SK-N-SH treated with all-trans-retinoic acid at 6 μM for 48 hours (cell line): ENCODE measurements around the gene ASB2.

Experiments used
- ATAC-seq: fragments of 200-7000 bp; cut with Tn5 transposase; 3 replicates; pipeline ENCODE4 v1.9.1; 2020; ENCODE audit warnings: mild to moderate bottlenecking, moderate library complexity
- ARNTL ChIP-seq: fragments of 450-650 bp; formaldehyde crosslinking; IDR thresholded peaks from 2 replicates; pipeline ENCODE4 v1.5.0; 2020; ENCODE audit warnings: low read depth, mild to moderate bottlenecking, moderate library complexity, borderline replicate concordance
- BACH2 ChIP-seq: fragments of 250-450 bp; sonication (Bioruptor Pico); IDR thresholded peaks from 2 replicates; pipeline ENCODE4 v1.9.0; 2021; ENCODE audit warnings: mild to moderate bottlenecking, borderline replicate concordance
- CSDC2 ChIP-seq: fragments of 250-450 bp; sonication (Bioruptor Pico); IDR thresholded peaks from 2 replicates; pipeline ENCODE4 v1.5.0; 2020; ENCODE audit warnings: mild to moderate bottlenecking, moderate library complexity
- ESRRG ChIP-seq: fragments of 250-450 bp; sonication (Bioruptor Pico); IDR thresholded peaks from 2 replicates; pipeline ENCODE4 v1.6.1; 2021; ENCODE audit warnings: mild to moderate bottlenecking
- GLIS3 ChIP-seq: fragments of 250-450 bp; sonication (Bioruptor Pico); IDR thresholded peaks from 2 replicates; pipeline ENCODE4 v1.5.0; 2020; ENCODE audit warnings: mild to moderate bottlenecking, moderate library complexity
- ISL1 ChIP-seq: fragments of 250-450 bp; sonication (Bioruptor Pico); IDR thresholded peaks from 2 replicates; pipeline ENCODE4 v2.1.2; 2022; ENCODE audit warnings: mild to moderate bottlenecking, moderate library complexity
- OSR1 ChIP-seq: fragments of 250-450 bp; sonication (Bioruptor Pico); IDR thresholded peaks from 2 replicates; pipeline ENCODE4 v1.8.0; 2022; ENCODE audit warnings: moderate library complexity, mild to moderate bottlenecking, inconsistent platforms
- PPARA ChIP-seq: fragments of 250-450 bp; sonication (Bioruptor Pico); IDR thresholded peaks from 2 replicates; pipeline ENCODE4 v1.5.0; 2020; ENCODE audit warnings: mild to moderate bottlenecking, borderline replicate concordance
- RARB ChIP-seq: fragments of 250-450 bp; sonication (Bioruptor Pico); IDR thresholded peaks from 2 replicates; pipeline ENCODE4 v1.8.0; 2021; ENCODE audit warnings: mild to moderate bottlenecking, moderate library complexity
- SNAI2 ChIP-seq: fragments of 250-450 bp; sonication (Bioruptor Pico); IDR thresholded peaks from 2 replicates; pipeline ENCODE4 v1.5.0; 2020; ENCODE audit warnings: mild to moderate bottlenecking, moderate library complexity
- TCF4 ChIP-seq: fragments of 250-450 bp; sonication (Bioruptor Pico); IDR thresholded peaks from 2 replicates; pipeline ENCODE4 v1.8.0; 2021; ENCODE audit warnings: mild to moderate bottlenecking, moderate library complexity, borderline replicate concordance
- TOX ChIP-seq: fragments of 250-450 bp; sonication (Bioruptor Pico); IDR thresholded peaks from 2 replicates; pipeline ENCODE4 v1.8.0; 2021; ENCODE audit warnings: mild to moderate bottlenecking, moderate library complexity, borderline replicate concordance
- ZC3H10 ChIP-seq: fragments of 250-450 bp; sonication (Bioruptor Pico); IDR thresholded peaks from 2 replicates; pipeline ENCODE4 v1.5.1; 2021; ENCODE audit warnings: mild to moderate bottlenecking, moderate library complexity
- ZFP30 ChIP-seq: fragments of 450-650 bp; formaldehyde crosslinking; IDR thresholded peaks from 2 replicates; pipeline ENCODE4 v1.5.0; 2022; ENCODE audit warnings: mild to moderate bottlenecking, moderate library complexity
- ZNF565 ChIP-seq: fragments of 450-650 bp; formaldehyde crosslinking; conservative IDR thresholded peaks from 2 replicates; pipeline ENCODE4 v1.5.0; 2020; ENCODE audit warnings: low read depth, mild to moderate bottlenecking, moderate library complexity
- ZNF70 ChIP-seq: fragments of 450-650 bp; formaldehyde crosslinking; IDR thresholded peaks from 2 replicates; pipeline ENCODE4 v1.5.0; 2020; ENCODE audit warnings: mild to moderate bottlenecking, moderate library complexity
- ZNF8 ChIP-seq: fragments of 450-650 bp; formaldehyde crosslinking; IDR thresholded peaks from 2 replicates; pipeline ENCODE4 v1.5.0; 2020; ENCODE audit warnings: mild to moderate bottlenecking, moderate library complexity
- TF ChIP-seq, protein P1 (sequence below): fragments of 250-450 bp; sonication (Bioruptor Pico); IDR thresholded peaks from 2 replicates; pipeline ENCODE4 v1.8.0; 2021; ENCODE audit warnings: low read depth, mild to moderate bottlenecking, moderate library complexity, borderline replicate concordance
- TF ChIP-seq, protein P2 (sequence below): fragments of 250-450 bp; sonication (Bioruptor Pico); IDR thresholded peaks from 2 replicates; pipeline ENCODE4 v1.5.0; 2020; ENCODE audit warnings: mild to moderate bottlenecking, moderate library complexity
- TF ChIP-seq, protein P3 (sequence below): fragments of 250-450 bp; sonication (Bioruptor Pico); IDR thresholded peaks from 2 replicates; pipeline ENCODE4 v1.5.1; 2020; ENCODE audit warnings: low read depth, mild to moderate bottlenecking, moderate library complexity

The ASB2 gene

DNA sequence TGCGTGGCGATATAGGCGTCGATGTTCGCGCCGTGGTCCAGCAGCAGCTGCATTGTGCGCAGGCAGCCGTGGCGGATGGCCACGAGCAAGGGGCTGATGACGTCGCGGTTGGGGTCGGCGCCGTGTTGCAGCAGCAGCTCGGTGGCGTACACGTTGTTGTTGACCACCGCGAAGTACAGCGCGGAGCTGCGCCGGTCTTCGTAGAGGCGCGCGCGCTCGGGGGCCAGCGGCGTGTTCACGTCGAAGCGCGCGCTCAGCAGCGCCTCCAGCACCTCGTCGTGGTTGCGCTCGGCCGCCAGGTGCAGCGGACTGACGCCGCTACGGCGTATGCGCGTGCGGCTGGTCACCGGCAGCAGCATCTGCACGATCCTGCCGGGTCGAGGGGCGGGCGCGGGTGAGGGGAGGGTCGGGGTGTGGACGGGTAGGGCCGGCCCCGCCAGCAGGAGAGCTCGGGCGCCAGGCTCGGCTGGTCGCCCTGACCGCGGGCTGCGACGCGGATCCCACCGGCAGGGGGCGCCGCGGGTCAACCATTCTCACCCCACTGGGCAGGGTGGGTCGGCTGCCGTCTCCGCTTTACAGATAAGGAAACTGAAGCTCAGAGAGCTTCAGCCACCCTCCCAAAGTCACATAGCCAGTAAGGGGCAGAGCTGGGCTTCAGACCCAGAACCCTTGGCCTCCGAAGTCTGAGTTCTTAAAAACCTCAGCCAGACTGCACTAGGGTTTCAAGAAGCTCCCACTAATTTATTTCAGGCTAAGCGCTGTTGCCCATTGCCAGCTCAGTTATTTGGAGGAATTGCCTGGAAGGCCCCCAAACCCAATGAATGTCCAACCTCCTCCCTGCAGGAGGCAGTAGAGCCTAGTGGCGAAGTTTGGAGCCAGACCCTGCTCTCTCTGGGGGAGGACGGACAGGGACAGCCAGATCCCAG, 36.8 kb downstream of the ASB2 start:
- TF ChIP-seq ESRRG (CRISPR knock-in tag) (no peak), BACH2 (CRISPR knock-in tag) (no peak), RARB (CRISPR knock-in tag) (no peak), OSR1 (CRISPR knock-in tag) (no peak), TOX (CRISPR knock-in tag) (no peak), ZC3H10 (no peak), GLIS3 (CRISPR knock-in tag) (no peak), ISL1 (CRISPR knock-in tag) (no peak), ZNF70 (CRISPR knock-in tag) (no peak), PPARA (CRISPR knock-in tag) (no peak), TCF4 (CRISPR knock-in tag) (no peak), SNAI2 (CRISPR knock-in tag) (no peak), CSDC2 (CRISPR knock-in tag) (no peak), ZNF565 (CRISPR knock-in tag) (no peak), ZFP30 (CRISPR knock-in tag) (no peak), ZNF8 (no peak)
- TF ChIP-seq, protein P1, sequence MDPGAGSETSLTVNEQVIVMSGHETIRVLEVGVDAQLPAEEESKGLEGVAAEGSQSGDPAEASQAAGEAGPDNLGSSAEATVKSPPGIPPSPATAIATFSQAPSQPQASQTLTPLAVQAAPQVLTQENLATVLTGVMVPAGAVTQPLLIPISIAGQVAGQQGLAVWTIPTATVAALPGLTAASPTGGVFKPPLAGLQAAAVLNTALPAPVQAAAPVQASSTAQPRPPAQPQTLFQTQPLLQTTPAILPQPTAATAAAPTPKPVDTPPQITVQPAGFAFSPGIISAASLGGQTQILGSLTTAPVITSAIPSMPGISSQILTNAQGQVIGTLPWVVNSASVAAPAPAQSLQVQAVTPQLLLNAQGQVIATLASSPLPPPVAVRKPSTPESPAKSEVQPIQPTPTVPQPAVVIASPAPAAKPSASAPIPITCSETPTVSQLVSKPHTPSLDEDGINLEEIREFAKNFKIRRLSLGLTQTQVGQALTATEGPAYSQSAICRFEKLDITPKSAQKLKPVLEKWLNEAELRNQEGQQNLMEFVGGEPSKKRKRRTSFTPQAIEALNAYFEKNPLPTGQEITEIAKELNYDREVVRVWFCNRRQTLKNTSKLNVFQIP (CRISPR knock-in tag) = no peak
- TF ChIP-seq, protein P2, sequence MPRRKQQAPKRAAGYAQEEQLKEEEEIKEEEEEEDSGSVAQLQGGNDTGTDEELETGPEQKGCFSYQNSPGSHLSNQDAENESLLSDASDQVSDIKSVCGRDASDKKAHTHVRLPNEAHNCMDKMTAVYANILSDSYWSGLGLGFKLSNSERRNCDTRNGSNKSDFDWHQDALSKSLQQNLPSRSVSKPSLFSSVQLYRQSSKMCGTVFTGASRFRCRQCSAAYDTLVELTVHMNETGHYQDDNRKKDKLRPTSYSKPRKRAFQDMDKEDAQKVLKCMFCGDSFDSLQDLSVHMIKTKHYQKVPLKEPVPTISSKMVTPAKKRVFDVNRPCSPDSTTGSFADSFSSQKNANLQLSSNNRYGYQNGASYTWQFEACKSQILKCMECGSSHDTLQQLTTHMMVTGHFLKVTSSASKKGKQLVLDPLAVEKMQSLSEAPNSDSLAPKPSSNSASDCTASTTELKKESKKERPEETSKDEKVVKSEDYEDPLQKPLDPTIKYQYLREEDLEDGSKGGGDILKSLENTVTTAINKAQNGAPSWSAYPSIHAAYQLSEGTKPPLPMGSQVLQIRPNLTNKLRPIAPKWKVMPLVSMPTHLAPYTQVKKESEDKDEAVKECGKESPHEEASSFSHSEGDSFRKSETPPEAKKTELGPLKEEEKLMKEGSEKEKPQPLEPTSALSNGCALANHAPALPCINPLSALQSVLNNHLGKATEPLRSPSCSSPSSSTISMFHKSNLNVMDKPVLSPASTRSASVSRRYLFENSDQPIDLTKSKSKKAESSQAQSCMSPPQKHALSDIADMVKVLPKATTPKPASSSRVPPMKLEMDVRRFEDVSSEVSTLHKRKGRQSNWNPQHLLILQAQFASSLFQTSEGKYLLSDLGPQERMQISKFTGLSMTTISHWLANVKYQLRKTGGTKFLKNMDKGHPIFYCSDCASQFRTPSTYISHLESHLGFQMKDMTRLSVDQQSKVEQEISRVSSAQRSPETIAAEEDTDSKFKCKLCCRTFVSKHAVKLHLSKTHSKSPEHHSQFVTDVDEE (CRISPR knock-in tag) = no peak
- TF ChIP-seq, protein P3, sequence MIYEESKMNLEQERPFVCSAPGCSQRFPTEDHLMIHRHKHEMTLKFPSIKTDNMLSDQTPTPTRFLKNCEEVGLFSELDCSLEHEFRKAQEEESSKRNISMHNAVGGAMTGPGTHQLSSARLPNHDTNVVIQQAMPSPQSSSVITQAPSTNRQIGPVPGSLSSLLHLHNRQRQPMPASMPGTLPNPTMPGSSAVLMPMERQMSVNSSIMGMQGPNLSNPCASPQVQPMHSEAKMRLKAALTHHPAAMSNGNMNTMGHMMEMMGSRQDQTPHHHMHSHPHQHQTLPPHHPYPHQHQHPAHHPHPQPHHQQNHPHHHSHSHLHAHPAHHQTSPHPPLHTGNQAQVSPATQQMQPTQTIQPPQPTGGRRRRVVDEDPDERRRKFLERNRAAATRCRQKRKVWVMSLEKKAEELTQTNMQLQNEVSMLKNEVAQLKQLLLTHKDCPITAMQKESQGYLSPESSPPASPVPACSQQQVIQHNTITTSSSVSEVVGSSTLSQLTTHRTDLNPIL (CRISPR knock-in tag) = no peak
- peak; percentile 91 for ATAC-seq

DNA sequence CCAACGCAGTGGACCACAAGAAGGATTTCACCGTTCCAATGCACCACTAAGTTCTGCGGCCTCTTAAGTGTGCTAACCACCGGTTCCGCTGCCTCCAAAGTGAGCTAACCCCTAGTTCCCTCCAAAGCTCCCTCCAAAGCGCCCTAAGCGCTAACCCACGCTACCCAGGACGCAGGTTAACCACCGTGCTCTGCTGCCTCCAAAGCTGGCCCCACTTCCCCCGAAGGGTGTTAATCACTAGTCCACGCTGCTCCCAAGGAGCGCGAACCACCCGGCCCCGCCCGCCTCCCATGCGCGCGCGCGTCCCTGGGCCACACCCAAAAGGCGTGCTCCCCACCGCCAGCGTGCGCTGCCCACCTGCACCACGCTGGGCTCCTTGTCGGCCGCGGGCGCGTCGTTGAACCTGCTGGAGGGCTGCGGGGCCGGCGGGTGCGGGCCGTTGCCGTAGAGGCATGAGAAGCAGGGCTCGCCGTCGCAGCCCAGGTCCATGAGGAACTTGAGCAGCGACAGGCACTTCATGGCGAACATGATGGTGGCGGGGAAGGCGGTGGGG, 37.5 kb downstream of the ASB2 start:
- ATAC-seq = no peak
- TF ChIP-seq ISL1 (CRISPR knock-in tag) (no peak), PPARA (CRISPR knock-in tag) (no peak), TCF4 (CRISPR knock-in tag) (no peak), ARNTL (CRISPR knock-in tag) (no peak), ZNF8 (no peak)
- TF ChIP-seq, protein P1 (CRISPR knock-in tag) = no peak
- TF ChIP-seq, protein P3 (CRISPR knock-in tag) = no peak

DNA sequence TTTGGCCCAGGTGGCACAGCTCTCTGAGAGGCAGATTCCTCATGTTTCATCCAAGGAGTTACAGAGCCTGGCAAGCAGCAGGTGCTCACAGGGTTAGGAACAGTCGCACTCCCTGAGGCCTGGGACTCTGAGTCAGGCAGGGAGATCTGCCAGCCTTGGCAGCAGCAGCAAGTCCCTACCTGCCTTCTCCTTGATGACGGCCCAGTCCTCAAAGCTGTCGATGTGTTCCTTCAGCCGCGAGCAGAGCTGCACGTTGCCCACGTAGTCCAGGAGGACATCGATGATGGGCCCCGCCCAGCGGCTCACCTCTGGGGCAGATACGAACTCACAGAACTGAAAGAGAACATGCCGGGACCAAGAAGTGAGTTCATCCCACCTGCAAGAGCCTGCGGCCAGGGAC, 38.9 kb downstream of the ASB2 start:
- TF ChIP-seq ZC3H10 = no peak

More for the DNA sequence above, 38.9 kb downstream of the ASB2 start:
- ATAC-seq = no peak
